ENCODE data around the gene C16orf92. TPM values are rescaled to one million over a fixed set of nuclear protein-coding genes. Genes with fewer than 3 reads are reported as not detected.

The C16orf92 gene
- total and polyA plus RNA-seq, 2 donors (not counting 3 experiments of a cell fraction or from before 2014, with no cell fraction given) = not detected

DNA sequence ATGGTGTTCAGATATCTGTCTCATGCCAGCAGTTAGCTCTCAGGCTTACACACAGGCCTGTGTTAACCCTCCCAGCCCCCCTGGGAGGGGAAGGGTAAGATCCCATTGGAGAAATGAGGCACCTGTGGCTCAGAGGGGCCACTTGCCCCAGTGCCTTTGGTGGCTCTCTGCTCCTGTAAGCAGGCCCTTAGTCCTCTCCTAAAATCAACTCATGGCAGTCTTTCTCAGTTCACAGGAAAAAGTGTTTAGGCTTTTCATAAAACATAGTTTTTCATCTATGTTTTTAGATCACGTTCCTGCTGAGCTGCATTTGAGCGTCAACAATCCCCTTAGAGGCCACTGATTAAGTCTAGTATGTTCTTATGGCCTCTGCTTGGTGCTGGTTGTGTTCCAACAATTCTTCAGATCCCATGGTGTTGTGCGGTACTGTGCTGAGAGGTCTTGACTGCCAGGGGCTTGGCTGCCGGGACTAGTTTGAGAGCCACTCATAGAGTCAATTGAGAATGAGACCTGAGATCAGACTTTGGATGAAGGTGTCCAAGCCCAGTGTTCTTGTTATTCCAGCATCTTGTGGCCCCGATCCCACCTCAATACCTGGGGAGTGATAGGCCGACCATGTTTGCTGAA lies 38.7 kb upstream of the C16orf92 start:
- H3K79me2 ChIP-seq (ENCODE audit: control insufficient read depth, insufficient read depth, low read length) = peaks cover 13% of the 10 kb centered on the region
- no peak overlapping the region for H3K4me3 ChIP-seq (replicated peaks in 1 of 3; ENCODE audit: insufficient read depth in 1 of 3, low read depth in 1 of 3, low read length in 3 of 3)
- no peak overlapping the region for H3K4me2 ChIP-seq (ENCODE audit: insufficient read depth, low read length)
- no TSS peak for BruUV-seq (replicated peaks)
- H2AFZ ChIP-seq (ENCODE audit: low read depth, low read length) = no peak overlapping the region
- DNase-seq (ENCODE audit: low read depth, low spot score) (no peak), FAIRE-seq (no peak)
- H3K4me1 ChIP-seq (ENCODE audit: control insufficient read depth, extremely low read depth, insufficient read depth, low read length) = peaks cover 8% of the 10 kb centered on the region
- dilution Hi-C loops (cut with MboI; ENCODE audit: extremely low pct_ligation_motif_present, low sequenced_read_pairs) = no loop called here
- H3K9ac ChIP-seq (replicated peaks; ENCODE audit: extremely low read depth, insufficient read depth, low read length) = no peak overlapping the region
- H3K27me3 ChIP-seq (ENCODE audit: control insufficient read depth in 2 of 2, insufficient read depth in 2 of 2, low read length in 2 of 2) = no peaks in the 10 kb centered on the region
- TF ChIP-seq, protein P1, sequence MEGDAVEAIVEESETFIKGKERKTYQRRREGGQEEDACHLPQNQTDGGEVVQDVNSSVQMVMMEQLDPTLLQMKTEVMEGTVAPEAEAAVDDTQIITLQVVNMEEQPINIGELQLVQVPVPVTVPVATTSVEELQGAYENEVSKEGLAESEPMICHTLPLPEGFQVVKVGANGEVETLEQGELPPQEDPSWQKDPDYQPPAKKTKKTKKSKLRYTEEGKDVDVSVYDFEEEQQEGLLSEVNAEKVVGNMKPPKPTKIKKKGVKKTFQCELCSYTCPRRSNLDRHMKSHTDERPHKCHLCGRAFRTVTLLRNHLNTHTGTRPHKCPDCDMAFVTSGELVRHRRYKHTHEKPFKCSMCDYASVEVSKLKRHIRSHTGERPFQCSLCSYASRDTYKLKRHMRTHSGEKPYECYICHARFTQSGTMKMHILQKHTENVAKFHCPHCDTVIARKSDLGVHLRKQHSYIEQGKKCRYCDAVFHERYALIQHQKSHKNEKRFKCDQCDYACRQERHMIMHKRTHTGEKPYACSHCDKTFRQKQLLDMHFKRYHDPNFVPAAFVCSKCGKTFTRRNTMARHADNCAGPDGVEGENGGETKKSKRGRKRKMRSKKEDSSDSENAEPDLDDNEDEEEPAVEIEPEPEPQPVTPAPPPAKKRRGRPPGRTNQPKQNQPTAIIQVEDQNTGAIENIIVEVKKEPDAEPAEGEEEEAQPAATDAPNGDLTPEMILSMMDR (IDR thresholded peaks at IDR 0.05; ENCODE audit: extremely low read depth in 1 of 2, insufficient read depth in 1 of 2, low read depth in 1 of 2, low read length in 2 of 2) = no peak
- TF ChIP-seq FOS (IDR thresholded peaks at IDR 0.05; ENCODE audit: borderline replicate concordance, insufficient read depth, low read length) (no peak), MAX (IDR thresholded peaks at IDR 0.05; ENCODE audit: insufficient read depth, insufficient read length) (no peak), GATA2 (IDR thresholded peaks at IDR 0.05; ENCODE audit: insufficient read depth, insufficient read length, low read depth, low read length) (no peak), POLR2A (IDR thresholded peaks at IDR 0.05; ENCODE audit: low read depth, low read length) (no peak)
- intact Hi-C loops (cut with micrococcal nuclease) = no loop called here
- H3K9me3 ChIP-seq (replicated peaks; ENCODE audit: control insufficient read depth, insufficient read depth, low read length) = no peaks in the 10 kb centered on the region
- H3K27ac ChIP-seq (ENCODE audit: insufficient read depth, low read depth, low read length) = no peak overlapping the region
- CTCF ChIA-PET = interaction anchor here (2.1 kb wide), 1 partner anchor 21 kb away, joined by 6 read pairs; no protein-coding TSS in a partner anchor
- H4K20me1 ChIP-seq (replicated peaks; ENCODE audit: control insufficient read depth, extremely low read depth, insufficient read depth, low read length) = no peaks in the 10 kb centered on the region
- H3K36me3 ChIP-seq (ENCODE audit: control insufficient read depth in 2 of 2, extremely low read depth in 1 of 2, insufficient read depth in 2 of 2, low read length in 2 of 2) = peaks cover 48 to 90% of the 10 kb centered on the region in 2 experiments
- POLR2A ChIA-PET = interaction anchor here (0.9 kb wide), 1 partner anchor 10 kb away, joined by 3 read pairs; the partner anchor contains the start of gene TAOK2
- no peaks in the 10 kb centered on the region for H3K9me1 ChIP-seq (replicated peaks; ENCODE audit: control insufficient read depth, extremely low read depth, insufficient read depth, low read length)

Measured in endothelial cell of umbilical vein (primary cell).